WTC11 (cell line): ENCODE measurements around the gene SVOPL. TPM values are rescaled to one million over a fixed set of nuclear protein-coding genes. Genes with fewer than 3 reads are reported as not detected.
A peak's percentile ranks its signal among the peaks of the same experiment; 100 is the strongest.

Experiments
- ATAC-seq: fragments of 200-7000 bp; cut with Tn5 transposase; 2 replicates; pipeline ENCODE4 v1.10.0; 2021; ENCODE audit warnings: mild to moderate bottlenecking, moderate library complexity
- CTCF ChIA-PET: fragments of 300-600 bp; sonication (Branson Sonifier 250); formaldehyde crosslinking; loops from one replicate; lab custom pipeline; 2021; ENCODE audit warnings: antibody characterized with exemption; lab: Charles Lee
- POLR2A ChIA-PET: fragments of 350-600 bp; sonication (Branson Sonifier 250); formaldehyde crosslinking; loops from one replicate; lab custom pipeline; 2021; ENCODE audit warnings: antibody characterized with exemption; lab: Charles Lee
- DNase-seq: peaks from one replicate; pipeline ENCODE4 v3.0.0; 2021; ENCODE audit warnings: low spot score
- H3K27ac Mint-ChIP-seq: 2 replicates; pipeline ENCODE4 v1.8.0; 2021; ENCODE audit warnings: mixed read lengths
- H3K27me3 Mint-ChIP-seq: 2 replicates; pipeline ENCODE4 v1.8.0; 2021; ENCODE audit warnings: low read depth, mild to moderate bottlenecking, moderate library complexity, mixed read lengths
- H3K36me3 Mint-ChIP-seq: 2 replicates; pipeline ENCODE4 v1.8.0; 2021; ENCODE audit warnings: mixed read lengths
- H3K4me1 Mint-ChIP-seq: 2 replicates; pipeline ENCODE4 v1.8.0; 2022; ENCODE audit warnings: mixed read lengths
- H3K4me3 Mint-ChIP-seq: 2 replicates; pipeline ENCODE4 v1.8.0; 2021; ENCODE audit warnings: mild to moderate bottlenecking, moderate library complexity, mixed read lengths
- H3K9me3 Mint-ChIP-seq: 2 replicates; pipeline ENCODE4 v1.8.0; 2021; ENCODE audit warnings: mixed read lengths
- ATF1 ChIP-seq: sonication (generic); formaldehyde crosslinking; IDR thresholded peaks from 2 replicates; pipeline ENCODE4 v1.8.1; 2023; ENCODE audit warnings: mild to moderate bottlenecking, moderate library complexity, missing genetic modification reagents
- ATF2 ChIP-seq: sonication (generic); formaldehyde crosslinking; IDR thresholded peaks from 2 replicates; pipeline ENCODE4 v1.8.1; 2022; ENCODE audit warnings: low read depth, missing genetic modification reagents, borderline replicate concordance
- ATF6 ChIP-seq: sonication (generic); formaldehyde crosslinking; IDR thresholded peaks from 2 replicates; pipeline ENCODE4 v1.8.1; 2023; ENCODE audit warnings: mild to moderate bottlenecking, missing genetic modification reagents
- CREM ChIP-seq: sonication (generic); formaldehyde crosslinking; IDR thresholded peaks from 2 replicates; pipeline ENCODE4 v1.8.1; 2022; ENCODE audit warnings: mild to moderate bottlenecking, missing genetic modification reagents, moderate library complexity
- ESRRA ChIP-seq: sonication (generic); formaldehyde crosslinking; IDR thresholded peaks from 2 replicates; pipeline ENCODE4 v1.8.1; 2022; ENCODE audit warnings: mild to moderate bottlenecking, missing genetic modification reagents, borderline replicate concordance
- FOXP4 ChIP-seq: sonication (generic); formaldehyde crosslinking; IDR thresholded peaks from 2 replicates; pipeline ENCODE4 v1.8.0; 2022; ENCODE audit warnings: mild to moderate bottlenecking, missing genetic modification reagents
- GRHL2 ChIP-seq: fragments of 250-450 bp; sonication (Bioruptor Pico); IDR thresholded peaks from 2 replicates; pipeline ENCODE4 v1.8.0; 2022; ENCODE audit warnings: mild to moderate bottlenecking, moderate library complexity; ENCODE audit not compliant: insufficient replicate concordance, severe bottlenecking
- GTF2I ChIP-seq: fragments of 250-450 bp; sonication (Bioruptor Pico); conservative IDR thresholded peaks from 2 replicates; pipeline ENCODE4 v1.4.0; 2021; ENCODE audit warnings: mild to moderate bottlenecking
- HMGA2 ChIP-seq: fragments of 250-450 bp; sonication (Bioruptor Pico); IDR thresholded peaks from 2 replicates; pipeline ENCODE4 v1.4.0; 2021; ENCODE audit warnings: mild to moderate bottlenecking, moderate library complexity
- MAX ChIP-seq: sonication (generic); formaldehyde crosslinking; IDR thresholded peaks from 2 replicates; pipeline ENCODE4 v1.8.0; 2022; ENCODE audit warnings: mild to moderate bottlenecking, missing genetic modification reagents
- MLX ChIP-seq: sonication (generic); formaldehyde crosslinking; IDR thresholded peaks from 2 replicates; pipeline ENCODE4 v1.8.1; 2023; ENCODE audit warnings: mild to moderate bottlenecking, missing genetic modification reagents, moderate library complexity
- NFYB ChIP-seq: sonication (generic); formaldehyde crosslinking; conservative IDR thresholded peaks from 2 replicates; pipeline ENCODE4 v1.8.0; 2022; ENCODE audit warnings: low read depth, missing genetic modification reagents
- OVOL2 ChIP-seq: fragments of 250-450 bp; sonication (Bioruptor Pico); IDR thresholded peaks from 2 replicates; pipeline ENCODE4 v1.9.0; 2021; ENCODE audit warnings: mild to moderate bottlenecking, borderline replicate concordance
- PREB ChIP-seq: sonication (generic); formaldehyde crosslinking; IDR thresholded peaks from 2 replicates; pipeline ENCODE4 v1.8.1; 2022; ENCODE audit warnings: mild to moderate bottlenecking, missing genetic modification reagents, moderate library complexity, borderline replicate concordance
- STAT6 ChIP-seq: sonication (generic); formaldehyde crosslinking; conservative IDR thresholded peaks from 2 replicates; pipeline ENCODE4 v1.8.1; 2023; ENCODE audit warnings: mild to moderate bottlenecking, low read depth, missing genetic modification reagents, moderate library complexity
- ZMAT4 ChIP-seq: fragments of 250-450 bp; sonication (Bioruptor Pico); IDR thresholded peaks from 2 replicates; pipeline ENCODE4 v1.9.0; 2021; ENCODE audit warnings: mild to moderate bottlenecking
- ZNF121 ChIP-seq: sonication (generic); formaldehyde crosslinking; IDR thresholded peaks from 2 replicates; pipeline ENCODE4 v1.8.0; 2023; ENCODE audit warnings: missing genetic modification reagents
- ZNF281 ChIP-seq: sonication (generic); formaldehyde crosslinking; IDR thresholded peaks from 2 replicates; pipeline ENCODE4 v1.8.0; 2023; ENCODE audit warnings: mild to moderate bottlenecking, missing genetic modification reagents
- ZNF512 ChIP-seq: sonication (generic); formaldehyde crosslinking; IDR thresholded peaks from 2 replicates; pipeline ENCODE4 v1.8.1; 2022; ENCODE audit warnings: missing genetic modification reagents, borderline replicate concordance
- total RNA-seq: library from RNA; stranded (reverse); gene quantifications from 3 replicates; pipeline ENCODE4 v1.2.3, GENCODE V29; 2021

Gene SVOPL
- total RNA-seq, 1 experiment from 2014 or later: 1.9 TPM

- Mint-ChIP-seq H3K4me1 (no peaks in the 10 kb centered on the region), H3K4me3 (no peak overlapping the region), H3K36me3 (no peaks in the 10 kb centered on the region), H3K9me3 (peaks cover 4% of the 10 kb centered on the region; the same call in 1 of the 2 replicates), H3K27me3 (no peaks in the 10 kb centered on the region), H3K27ac (no peak overlapping the region)
- no peak for ATAC-seq
- no peak for DNase-seq
- ChIA-PET POLR2A (no interaction called here), CTCF (no interaction called here)
- TF ChIP-seq MAX: no peak
- TF ChIP-seq ZNF121 (CRISPR knock-in tag): 0 out of 2 replicates have a peak, but pooled peaks have one; percentile 33
- no peak for TF ChIP-seq GRHL2 (CRISPR knock-in tag)
These were observed 6.1 kb downstream of the SVOPL start for GRCh38 chr7:138695106-138695505.

GRCh38 chr7:138691178-138691577, 10.0 kb downstream of the SVOPL start:
- Mint-ChIP-seq H3K36me3 (peaks cover 8% of the 10 kb centered on the region), H3K4me1 (no peaks in the 10 kb centered on the region), H3K9me3 (peaks cover 17% of the 10 kb centered on the region), H3K4me3 (no peak overlapping the region), H3K27me3 (no peaks in the 10 kb centered on the region), H3K27ac (no peak overlapping the region)
- no peak for DNase-seq
- ChIA-PET POLR2A (no interaction called here), CTCF (no interaction called here)
- no peak for ATAC-seq
- TF ChIP-seq MLX (CRISPR knock-in tag) (no peak), NFYB (CRISPR knock-in tag) (no peak), FOXP4 (CRISPR knock-in tag) (no peak), GRHL2 (CRISPR knock-in tag) (no peak), ZMAT4 (no peak), HMGA2 (CRISPR knock-in tag) (no peak), CREM (CRISPR knock-in tag) (no peak), GTF2I (CRISPR knock-in tag) (no peak), STAT6 (CRISPR knock-in tag) (no peak), ZNF512 (no peak), OVOL2 (CRISPR knock-in tag) (no peak), ATF6 (CRISPR knock-in tag) (no peak), ATF1 (no peak), ZNF281 (no peak), ATF2 (no peak), PREB (CRISPR knock-in tag) (no peak), ESRRA (no peak)
